ENCODE measurements around the gene MCHR2.

Gene MCHR2

GRCh38 chr6:99960027-99960426, 34.0 kb downstream of the MCHR2 start:
- no peak overlapping the region for H3K4me3 ChIP-seq (ENCODE audit: low read depth, low read length)
- no peak for TF ChIP-seq CTCF (IDR thresholded peaks at IDR 0.05; ENCODE audit: borderline replicate concordance, insufficient read depth, low read depth, low read length)

GRCh38 chr6:99951016-99951805, 42.8 kb downstream of the MCHR2 start:
- TF ChIP-seq CTCF (IDR thresholded peaks at IDR 0.05; ENCODE audit: borderline replicate concordance, insufficient read depth, low read depth, low read length): no peak
- no peak overlapping the region for H3K4me3 ChIP-seq (ENCODE audit: low read depth, low read length)

DNA sequence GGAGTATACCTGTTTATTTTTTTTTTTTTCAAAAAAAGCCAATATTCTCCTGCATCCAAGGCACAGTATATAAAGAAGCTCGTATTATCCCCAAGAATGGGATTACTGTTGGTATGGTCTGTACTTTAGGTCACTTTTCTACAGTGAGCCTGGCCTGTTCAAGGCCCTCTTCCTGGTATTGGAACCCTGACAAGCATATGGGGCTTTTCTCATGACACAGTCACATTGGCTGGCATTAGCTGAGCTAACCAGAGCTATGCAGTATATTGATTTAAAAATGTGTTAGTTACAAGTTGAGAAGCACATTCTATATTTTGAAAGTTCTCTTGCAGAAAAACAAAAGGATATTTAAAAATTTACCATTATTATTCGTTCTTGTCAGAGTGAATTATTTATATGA, 48.0 kb downstream of the MCHR2 start:
- H3K4me3 ChIP-seq (ENCODE audit: low read depth, low read length): no peak overlapping the region
- no peak for TF ChIP-seq CTCF (IDR thresholded peaks at IDR 0.05; ENCODE audit: borderline replicate concordance, insufficient read depth, low read depth, low read length)

- no peak for TF ChIP-seq CTCF (IDR thresholded peaks at IDR 0.05; ENCODE audit: borderline replicate concordance, insufficient read depth, low read depth, low read length)
- no peak overlapping the region for H3K4me3 ChIP-seq (ENCODE audit: low read depth, low read length)
These were observed 50.2 kb downstream of the MCHR2 start for GRCh38 chr6:99943846-99944245.

GRCh38 chr6:99940582-99940981, 53.4 kb downstream of the MCHR2 start:
- no peak for TF ChIP-seq CTCF (IDR thresholded peaks at IDR 0.05; ENCODE audit: borderline replicate concordance, insufficient read depth, low read depth, low read length)
- H3K4me3 ChIP-seq (ENCODE audit: low read depth, low read length): no peak overlapping the region

DNA sequence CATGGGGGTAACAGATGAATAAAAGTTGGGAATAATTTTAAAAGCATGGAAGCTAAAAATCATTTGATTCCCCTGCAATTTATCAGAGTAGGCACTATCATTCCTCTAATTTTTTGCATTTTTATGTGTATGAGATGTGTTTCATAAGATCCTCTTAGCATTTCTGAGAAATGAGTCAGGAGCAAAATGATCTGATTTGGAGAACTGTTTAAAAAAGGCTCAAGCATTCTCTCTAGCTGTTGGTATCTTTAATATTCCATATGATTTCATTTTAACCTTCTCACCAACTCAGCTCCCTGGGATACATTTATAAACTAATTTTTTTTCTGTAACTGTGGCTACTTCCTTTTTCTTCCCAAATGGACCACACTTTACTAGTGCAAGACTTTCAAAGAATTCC, 60.9 kb downstream of the MCHR2 start:
- no peak overlapping the region for H3K4me3 ChIP-seq (ENCODE audit: low read depth, low read length)
- no peak for TF ChIP-seq CTCF (IDR thresholded peaks at IDR 0.05; ENCODE audit: borderline replicate concordance, insufficient read depth, low read depth, low read length)

DNA sequence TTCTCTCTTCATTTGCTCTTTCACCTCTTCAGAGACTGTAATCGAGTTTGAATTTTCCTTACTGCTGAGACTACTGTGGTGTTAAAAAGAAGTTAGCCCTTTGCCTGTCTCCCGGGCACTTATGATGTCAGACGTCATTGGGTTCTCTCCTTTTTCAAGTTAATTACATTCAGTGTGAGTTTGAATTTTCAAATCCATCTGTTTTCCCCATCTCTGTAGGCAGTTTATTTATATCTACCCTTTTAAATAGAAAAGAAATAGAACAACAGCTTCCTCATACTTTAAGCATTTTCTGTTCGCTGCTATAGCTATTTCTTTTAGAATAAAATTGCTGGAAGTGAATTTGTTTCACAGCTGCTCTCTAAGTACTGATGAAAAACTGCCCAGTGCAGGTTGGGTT, 81.4 kb downstream of the MCHR2 start:
- H3K4me3 ChIP-seq (ENCODE audit: low read depth, low read length): no peak overlapping the region
- TF ChIP-seq CTCF (IDR thresholded peaks at IDR 0.05; ENCODE audit: borderline replicate concordance, insufficient read depth, low read depth, low read length): no peak
